Chondrocyte (in vitro differentiated cells): ENCODE data around the gene MS4A6A. TPM values are rescaled to one million over a fixed set of nuclear protein-coding genes. Genes with fewer than 3 reads are reported as not detected.

Source experiments
- DNase-seq: peaks from one replicate; pipeline ENCODE4 v3.0.0; 2021; ENCODE audit warnings: mixed read lengths, low spot score
- H3K27ac Mint-ChIP-seq: one replicate; pipeline ENCODE4 v1.8.0; 2021; ENCODE audit warnings: mild to moderate bottlenecking, moderate library complexity, mixed read lengths; ENCODE audit not compliant: unreplicated experiment
- H3K27me3 Mint-ChIP-seq: 2 replicates; pipeline ENCODE4 v1.8.0; 2021; ENCODE audit warnings: low read depth, mixed read lengths
- H3K36me3 Mint-ChIP-seq: 2 replicates; pipeline ENCODE4 v1.8.0; 2021; ENCODE audit warnings: low read depth, mixed read lengths
- H3K4me1 Mint-ChIP-seq: 2 replicates; pipeline ENCODE4 v1.8.0; 2021; ENCODE audit warnings: low read depth, mild to moderate bottlenecking, mixed read lengths
- H3K4me3 Mint-ChIP-seq: one replicate; pipeline ENCODE4 v1.8.0; 2021; ENCODE audit warnings: mild to moderate bottlenecking, moderate library complexity, mixed read lengths; ENCODE audit not compliant: unreplicated experiment
- H3K9me3 Mint-ChIP-seq: 2 replicates; pipeline ENCODE4 v1.8.0; 2021; ENCODE audit warnings: low read depth, mixed read lengths
- long read RNA-seq: library from polyadenylated mRNA; stranded (forward); transcript quantifications from one replicate; pipeline ENCODE4 v2.0.0, GENCODE V29; 2021
- total RNA-seq: library from RNA; stranded (reverse); gene quantifications from 3 replicates; pipeline ENCODE4 v1.2.1, GENCODE V29; 2021
- TF ChIP-seq, protein P1 (sequence below): fragments of 200-600 bp; sonication (generic); IDR thresholded peaks from 2 replicates; pipeline ENCODE4 v1.5.0; 2021; ENCODE audit warnings: antibody characterized with exemption, mild to moderate bottlenecking, moderate library complexity

The MS4A6A gene, protein sequence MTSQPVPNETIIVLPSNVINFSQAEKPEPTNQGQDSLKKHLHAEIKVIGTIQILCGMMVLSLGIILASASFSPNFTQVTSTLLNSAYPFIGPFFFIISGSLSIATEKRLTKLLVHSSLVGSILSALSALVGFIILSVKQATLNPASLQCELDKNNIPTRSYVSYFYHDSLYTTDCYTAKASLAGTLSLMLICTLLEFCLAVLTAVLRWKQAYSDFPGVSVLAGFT
- total RNA-seq: not detected in 3 replicates
- long read RNA-seq: 0 reads

DNA sequence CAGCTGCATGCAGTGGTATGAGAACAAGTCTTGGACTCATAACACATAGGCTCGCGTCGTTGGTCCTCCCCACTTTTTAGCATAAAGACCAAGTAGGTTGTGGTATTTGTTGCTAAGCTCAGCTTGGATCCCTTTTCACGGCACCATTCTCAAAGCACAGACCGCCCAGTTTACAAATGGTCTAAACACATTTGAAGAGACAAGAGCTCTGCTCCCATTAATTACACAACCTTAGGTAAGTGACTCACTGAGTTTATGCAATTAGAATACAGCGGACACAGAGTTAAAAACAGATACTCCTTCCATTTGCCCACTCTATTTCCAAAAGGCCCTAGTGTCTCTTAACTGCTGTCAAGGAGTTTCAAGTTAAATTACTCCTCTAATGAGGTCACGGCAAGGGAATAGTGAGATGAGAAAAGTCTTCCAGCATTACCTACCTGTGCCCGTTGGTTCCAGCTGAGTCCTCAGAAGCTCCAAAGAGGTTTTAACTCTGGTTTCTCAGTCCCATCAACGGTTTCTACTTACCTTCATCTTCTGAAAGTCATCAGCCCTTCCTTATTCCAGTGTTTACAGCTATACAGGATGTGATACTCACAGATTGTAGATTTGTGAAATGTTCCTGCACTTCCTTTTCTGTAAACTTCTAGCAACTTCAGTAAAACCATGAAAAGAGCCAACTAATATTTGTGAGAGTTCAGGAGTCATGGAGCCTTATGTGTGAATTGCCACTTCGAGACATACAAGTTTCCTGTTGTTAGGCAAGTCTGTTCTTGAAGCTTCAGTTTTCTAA lies at the start of gene MS4A6A:
MS4A6A (minus strand) TSS at position 543 of the 790 bp plus-strand sequence. CDS start 1,356 bp downstream, outside the sequence.
- H3K27me3 Mint-ChIP-seq: peaks cover 29% of the 10 kb centered on the region
- no peak within 1 kb of the TSS for H3K4me3 Mint-ChIP-seq
- TF ChIP-seq, protein P1, sequence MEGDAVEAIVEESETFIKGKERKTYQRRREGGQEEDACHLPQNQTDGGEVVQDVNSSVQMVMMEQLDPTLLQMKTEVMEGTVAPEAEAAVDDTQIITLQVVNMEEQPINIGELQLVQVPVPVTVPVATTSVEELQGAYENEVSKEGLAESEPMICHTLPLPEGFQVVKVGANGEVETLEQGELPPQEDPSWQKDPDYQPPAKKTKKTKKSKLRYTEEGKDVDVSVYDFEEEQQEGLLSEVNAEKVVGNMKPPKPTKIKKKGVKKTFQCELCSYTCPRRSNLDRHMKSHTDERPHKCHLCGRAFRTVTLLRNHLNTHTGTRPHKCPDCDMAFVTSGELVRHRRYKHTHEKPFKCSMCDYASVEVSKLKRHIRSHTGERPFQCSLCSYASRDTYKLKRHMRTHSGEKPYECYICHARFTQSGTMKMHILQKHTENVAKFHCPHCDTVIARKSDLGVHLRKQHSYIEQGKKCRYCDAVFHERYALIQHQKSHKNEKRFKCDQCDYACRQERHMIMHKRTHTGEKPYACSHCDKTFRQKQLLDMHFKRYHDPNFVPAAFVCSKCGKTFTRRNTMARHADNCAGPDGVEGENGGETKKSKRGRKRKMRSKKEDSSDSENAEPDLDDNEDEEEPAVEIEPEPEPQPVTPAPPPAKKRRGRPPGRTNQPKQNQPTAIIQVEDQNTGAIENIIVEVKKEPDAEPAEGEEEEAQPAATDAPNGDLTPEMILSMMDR: no peak

DNA sequence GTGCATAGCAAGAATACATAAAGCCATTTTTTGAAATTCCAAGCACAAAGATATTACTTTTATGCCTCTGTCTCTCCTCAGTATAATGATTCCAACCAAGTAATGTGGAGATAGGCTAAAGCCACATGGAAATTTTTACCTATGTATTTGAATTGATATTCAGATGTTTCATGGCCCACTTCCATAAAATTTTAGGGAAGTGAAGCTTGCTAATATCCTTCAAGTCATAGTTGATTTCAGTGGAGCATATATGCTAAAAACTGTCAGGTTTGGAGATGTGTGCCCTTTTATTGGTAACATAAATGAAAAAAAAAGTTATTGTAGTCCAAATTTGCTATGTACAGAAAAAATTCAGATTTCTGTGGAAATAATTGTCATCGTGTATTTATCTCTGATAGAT lies 47.8 kb upstream of the MS4A6A start:
- Mint-ChIP-seq H3K36me3 (no peaks in the 10 kb centered on the region), H3K27ac (no peak overlapping the region), H3K4me1 (no peaks in the 10 kb centered on the region), H3K9me3 (no peaks in the 10 kb centered on the region), H3K27me3 (peaks cover 19% of the 10 kb centered on the region), H3K4me3 (no peak overlapping the region)
- no peak for DNase-seq
- TF ChIP-seq, protein P1: no peak

More for the DNA sequence above, at the start of gene MS4A6A:
- no peak within 1 kb of the TSS for H3K27ac Mint-ChIP-seq
- H3K4me1 Mint-ChIP-seq: no peaks in the 10 kb centered on the region
- no peak for DNase-seq
- no peaks in the 10 kb centered on the region for H3K36me3 Mint-ChIP-seq
- no peaks in the 10 kb centered on the region for H3K9me3 Mint-ChIP-seq

DNA sequence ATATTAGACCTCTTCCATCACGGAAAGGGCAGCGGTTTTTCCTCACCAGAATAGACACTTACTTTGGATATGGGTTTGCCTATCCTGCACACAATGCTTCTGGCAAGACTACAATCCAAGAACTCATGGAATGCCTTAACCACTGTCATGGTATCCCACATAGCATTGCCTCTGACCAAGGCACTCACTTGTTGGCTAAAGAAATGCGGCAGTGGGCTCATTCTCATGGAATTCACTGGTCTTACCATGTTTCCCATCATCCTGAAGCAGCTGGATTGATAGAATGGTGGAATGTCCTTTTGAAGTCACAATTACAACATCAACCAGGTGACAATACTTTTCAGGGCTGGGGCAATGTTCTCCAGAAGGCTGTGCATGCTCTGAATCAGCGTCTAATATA lies 39.3 kb upstream of the MS4A6A start:
- no peaks in the 10 kb centered on the region for H3K9me3 Mint-ChIP-seq
- TF ChIP-seq, protein P1: no peak
- H3K27me3 Mint-ChIP-seq: no peaks in the 10 kb centered on the region
- H3K4me3 Mint-ChIP-seq: no peak overlapping the region
- DNase-seq: no peak
- no peak overlapping the region for H3K27ac Mint-ChIP-seq
- no peaks in the 10 kb centered on the region for H3K4me1 Mint-ChIP-seq
- H3K36me3 Mint-ChIP-seq: no peaks in the 10 kb centered on the region

DNA sequence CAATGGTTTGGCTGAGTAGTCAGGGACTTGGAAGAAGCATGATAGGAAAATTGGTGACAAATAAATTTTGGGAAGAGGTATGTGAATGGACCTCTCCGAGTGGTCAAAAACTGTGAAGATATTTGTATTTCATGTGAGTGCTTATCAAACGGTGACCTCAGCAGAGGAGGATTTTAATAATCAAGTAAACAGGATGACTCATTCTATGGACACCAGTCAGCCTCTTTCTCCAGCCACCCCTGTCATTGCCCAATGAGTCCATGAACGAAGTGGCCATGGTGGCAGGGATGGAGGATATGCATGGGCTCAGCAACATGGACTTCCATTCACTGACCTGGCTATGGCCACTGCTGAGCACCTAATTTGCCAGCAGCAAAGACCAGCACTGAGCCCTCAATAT lies 38.8 kb upstream of the MS4A6A start:
- Mint-ChIP-seq H3K36me3 (no peaks in the 10 kb centered on the region), H3K4me1 (no peaks in the 10 kb centered on the region), H3K4me3 (no peak overlapping the region), H3K9me3 (no peaks in the 10 kb centered on the region), H3K27me3 (no peaks in the 10 kb centered on the region), H3K27ac (no peak overlapping the region)
- DNase-seq: no peak
- TF ChIP-seq, protein P1: no peak

DNA sequence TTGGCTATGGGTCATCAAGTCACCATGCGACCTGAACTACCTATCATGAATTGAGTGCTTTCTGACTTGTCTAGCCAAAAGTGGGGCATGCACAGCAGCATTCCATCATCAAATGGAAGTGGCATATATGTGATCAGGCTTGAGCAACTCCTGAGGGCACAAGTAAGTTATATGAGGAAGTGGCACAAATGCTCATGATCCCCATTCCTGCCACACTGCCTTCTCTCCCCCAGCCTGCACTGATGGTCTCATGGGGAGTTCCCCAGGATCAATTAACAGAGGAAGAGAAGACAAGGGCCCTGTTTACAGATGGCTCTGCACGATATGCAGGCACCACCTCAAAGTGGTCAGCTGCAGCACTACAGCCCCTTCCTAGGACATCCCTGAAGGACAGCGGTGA lies 38.3 kb upstream of the MS4A6A start:
- Mint-ChIP-seq H3K9me3 (no peaks in the 10 kb centered on the region), H3K4me3 (no peak overlapping the region), H3K27me3 (peaks cover 3% of the 10 kb centered on the region), H3K4me1 (no peaks in the 10 kb centered on the region), H3K36me3 (no peaks in the 10 kb centered on the region), H3K27ac (no peak overlapping the region)
- TF ChIP-seq, protein P1: no peak
- DNase-seq: no peak
